WTC11 (cell line): ENCODE results near the gene MCRIP2.

ENCODE experiments used
- AFF4 ChIP-seq: sonication (generic); formaldehyde crosslinking; IDR thresholded peaks from 2 replicates; pipeline ENCODE4 v1.8.1; 2023; ENCODE audit warnings: mild to moderate bottlenecking, missing genetic modification reagents, borderline replicate concordance
- CTCF ChIP-seq: fragments of 200-600 bp; IDR thresholded peaks from 2 replicates; pipeline ENCODE4 v1.8.0; 2022; ENCODE audit warnings: antibody characterized with exemption
- E2F1 ChIP-seq: sonication (generic); formaldehyde crosslinking; IDR thresholded peaks from 2 replicates; pipeline ENCODE4 v1.8.0; 2022; ENCODE audit warnings: mild to moderate bottlenecking, missing genetic modification reagents
- ESRRA ChIP-seq: sonication (generic); formaldehyde crosslinking; IDR thresholded peaks from 2 replicates; pipeline ENCODE4 v1.8.1; 2022; ENCODE audit warnings: mild to moderate bottlenecking, missing genetic modification reagents, borderline replicate concordance
- IRF1 ChIP-seq: sonication (generic); formaldehyde crosslinking; IDR thresholded peaks from 2 replicates; pipeline ENCODE4 v1.8.0; 2023; ENCODE audit warnings: missing genetic modification reagents
- USF2 ChIP-seq: sonication (generic); formaldehyde crosslinking; IDR thresholded peaks from 2 replicates; pipeline ENCODE4 v1.8.1; 2023; ENCODE audit warnings: mild to moderate bottlenecking, missing genetic modification reagents, moderate library complexity

- no peak for TF ChIP-seq CTCF
- no peak for TF ChIP-seq AFF4 (CRISPR knock-in tag)
- TF ChIP-seq USF2 (CRISPR knock-in tag), result no peak
- TF ChIP-seq ESRRA (CRISPR knock-in tag), result no peak
- no peak for TF ChIP-seq E2F1 (CRISPR knock-in tag)
- TF ChIP-seq IRF1 (CRISPR knock-in tag), result no peak
Observed at GRCh38 chr16:672371-672770, 30.7 kb downstream of the MCRIP2 start.
